Stimulated activated naive CD8-positive, alpha-beta T cell treated with anti-CD3 and anti-CD28 coated beads, Interleukin-15, Interleukin-2, amounts not matched to agents 100 ng/mL and 50 ng/mL, for 24 hours (primary cell): ENCODE measurements around the gene TMEM121.
"Not testable (repeated sequence)": the region's sequence is repeated elsewhere in the genome, so short reads cannot be mapped to it uniquely, and the experiment has no call there.

ENCODE experiments used
- H3K27ac Mint-ChIP-seq: one replicate; pipeline ENCODE4 v1.8.0; 2021; ENCODE audit warnings: mild to moderate bottlenecking, mixed read lengths
- H3K27me3 Mint-ChIP-seq: one replicate; pipeline ENCODE4 v1.8.0; 2021; ENCODE audit warnings: mixed read lengths
- H3K36me3 Mint-ChIP-seq: one replicate; pipeline ENCODE4 v1.8.0; 2021; ENCODE audit warnings: low read depth, mixed read lengths
- H3K4me1 Mint-ChIP-seq: one replicate; pipeline ENCODE4 v1.8.0; 2021; ENCODE audit warnings: low read depth, mixed read lengths
- H3K4me3 Mint-ChIP-seq: one replicate; pipeline ENCODE4 v1.8.0; 2021; ENCODE audit warnings: mild to moderate bottlenecking, mixed read lengths
- H3K9me3 Mint-ChIP-seq: one replicate; pipeline ENCODE4 v1.8.0; 2021; ENCODE audit warnings: mixed read lengths

The TMEM121 gene

GRCh38 chr14:105571181-105571951 is 45.0 kb downstream of the TMEM121 start:
- H3K4me3 Mint-ChIP-seq, H3K27me3 Mint-ChIP-seq, H3K36me3 Mint-ChIP-seq, H3K27ac Mint-ChIP-seq: not testable (repeated sequence)
- peaks cover 14% of the 10 kb centered on the region for H3K9me3 Mint-ChIP-seq
- H3K4me1 Mint-ChIP-seq, result peaks cover 13% of the 10 kb centered on the region

DNA sequence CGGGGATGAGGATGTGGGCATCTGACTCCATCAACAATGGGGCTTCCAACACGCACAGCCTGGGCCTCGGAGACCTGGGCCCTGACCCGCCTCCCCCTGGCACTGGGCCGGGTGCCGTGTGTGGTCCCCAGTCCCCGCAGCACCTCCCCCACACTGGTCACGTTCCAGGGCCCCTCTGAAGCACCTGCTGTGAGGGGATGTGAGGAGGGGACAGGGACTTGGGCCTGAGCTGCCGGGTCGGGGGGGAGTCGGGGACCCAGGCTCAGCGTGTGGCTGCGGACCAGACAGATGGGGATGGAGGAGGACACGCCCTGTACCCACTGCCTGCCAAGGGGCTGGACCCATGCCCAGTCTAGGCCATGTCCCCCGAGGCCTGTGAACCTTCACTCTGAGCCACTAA is 45.7 kb downstream of the TMEM121 start:
- H3K36me3 Mint-ChIP-seq, H3K4me3 Mint-ChIP-seq: not testable (repeated sequence)
- H3K4me1 Mint-ChIP-seq, result peaks cover 18% of the 10 kb centered on the region

DNA sequence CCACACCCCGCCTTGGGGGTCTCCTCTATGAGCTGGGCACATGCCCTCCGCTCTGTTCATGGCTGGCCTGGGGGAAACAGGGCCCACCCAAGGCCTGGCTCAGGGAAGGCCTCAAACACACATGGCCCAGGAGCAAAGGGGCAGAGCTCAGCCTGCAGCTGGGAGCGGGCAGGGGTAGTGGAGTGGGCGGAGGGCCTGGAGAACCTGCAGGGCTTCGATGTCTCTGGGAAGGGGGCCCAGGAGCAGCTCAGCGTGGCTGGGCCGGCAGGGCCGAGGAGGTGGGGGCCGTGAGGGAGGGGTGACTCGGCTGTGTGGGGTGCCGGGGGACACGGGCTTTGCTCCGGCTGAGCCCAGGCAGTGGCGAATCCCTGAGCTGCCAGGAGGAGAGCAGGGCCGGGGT is 47.5 kb downstream of the TMEM121 start:
- Mint-ChIP-seq H3K27ac (peak overlapping the region; percentile 93), H3K4me1 (peaks cover 23% of the 10 kb centered on the region), H3K9me3 (peaks cover 14% of the 10 kb centered on the region)
- H3K36me3 Mint-ChIP-seq, H3K4me3 Mint-ChIP-seq, H3K27me3 Mint-ChIP-seq: not testable (repeated sequence)

More for the DNA sequence above, 45.7 kb downstream of the TMEM121 start:
- H3K27ac Mint-ChIP-seq, H3K27me3 Mint-ChIP-seq: not testable (repeated sequence)
- H3K9me3 Mint-ChIP-seq, result peaks cover 14% of the 10 kb centered on the region

- Mint-ChIP-seq H3K9me3 (peaks cover 14% of the 10 kb centered on the region), H3K4me1 (peaks cover 23% of the 10 kb centered on the region)
- not testable (repeated sequence) for H3K27me3 Mint-ChIP-seq, H3K36me3 Mint-ChIP-seq, H3K27ac Mint-ChIP-seq, H3K4me3 Mint-ChIP-seq
Measured at GRCh38 chr14:105574411-105574810, 48.0 kb downstream of the TMEM121 start.

- peaks cover 23% of the 10 kb centered on the region for H3K4me1 Mint-ChIP-seq
- not testable (repeated sequence) for H3K4me3 Mint-ChIP-seq, H3K9me3 Mint-ChIP-seq, H3K27me3 Mint-ChIP-seq, H3K27ac Mint-ChIP-seq, H3K36me3 Mint-ChIP-seq
Measured at GRCh38 chr14:105575016-105575700, 48.8 kb downstream of the TMEM121 start.

GRCh38 chr14:105576525-105577088 is 50.2 kb downstream of the TMEM121 start:
- Mint-ChIP-seq H3K9me3 (no peaks in the 10 kb centered on the region), H3K4me3 (no peak overlapping the region), H3K27ac (peak overlapping the region; percentile 85), H3K4me1 (peaks cover 33% of the 10 kb centered on the region), H3K27me3 (peaks cover 5% of the 10 kb centered on the region), H3K36me3 (no peaks in the 10 kb centered on the region)

DNA sequence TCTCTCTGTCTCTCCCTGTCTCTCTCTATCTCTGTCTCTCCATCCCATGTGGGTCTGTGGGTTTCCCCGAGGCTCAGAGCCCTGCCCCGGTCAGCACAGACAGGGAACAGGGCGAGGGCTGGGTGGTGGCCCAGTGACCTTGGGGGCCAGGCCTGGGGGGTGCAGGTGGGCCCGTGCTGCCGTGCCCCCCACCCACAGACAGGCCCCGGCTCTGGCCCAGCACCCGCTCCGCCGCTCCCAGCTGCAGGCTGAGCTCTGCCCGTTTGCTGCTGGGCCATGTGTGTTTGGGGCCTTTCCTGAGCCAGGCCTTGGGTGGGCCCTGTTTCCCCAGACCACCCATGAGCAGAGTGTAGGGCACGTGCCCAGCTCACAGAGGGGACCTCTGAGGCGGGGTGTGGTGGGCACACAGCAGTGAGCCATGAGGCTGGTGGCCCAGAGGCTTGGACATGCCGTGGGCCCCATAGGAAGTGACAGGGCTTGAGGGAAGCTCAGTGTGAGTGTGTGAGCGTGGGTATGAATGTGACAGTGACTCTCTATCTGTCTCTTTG is 51.0 kb downstream of the TMEM121 start:
- Mint-ChIP-seq H3K9me3 (no peaks in the 10 kb centered on the region), H3K36me3 (no peaks in the 10 kb centered on the region), H3K4me1 (peaks cover 33% of the 10 kb centered on the region), H3K4me3 (no peak overlapping the region), H3K27me3 (peaks cover 5% of the 10 kb centered on the region), H3K27ac (peak overlapping the region; percentile 85)

GRCh38 chr14:105578070-105578469 is 51.7 kb downstream of the TMEM121 start:
- Mint-ChIP-seq H3K4me1 (peaks cover 32% of the 10 kb centered on the region), H3K36me3 (no peaks in the 10 kb centered on the region), H3K27me3 (peaks cover 5% of the 10 kb centered on the region), H3K9me3 (no peaks in the 10 kb centered on the region), H3K4me3 (no peak overlapping the region), H3K27ac (peak overlapping the region; percentile 73)

GRCh38 chr14:105579221-105579620 is 52.8 kb downstream of the TMEM121 start:
- not testable (repeated sequence) for H3K36me3 Mint-ChIP-seq, H3K9me3 Mint-ChIP-seq, H3K4me3 Mint-ChIP-seq, H3K27me3 Mint-ChIP-seq, H3K27ac Mint-ChIP-seq
- H3K4me1 Mint-ChIP-seq, result peaks cover 27% of the 10 kb centered on the region
